Forelimb muscle (tissue), 1 donor: ENCODE results near the gene CAMK2A. TPM values are rescaled to one million over a fixed set of nuclear protein-coding genes. Genes with fewer than 3 reads are reported as not detected.

Experiments used
- DNase-seq: peaks from one replicate; pipeline ENCODE4 v3.0.0-alpha.2; 2013; ENCODE audit warnings: low read depth
- polyA plus RNA-seq: library from polyadenylated mRNA; unstranded; fragments of 120-200 nt; gene quantifications from one replicate; pipeline ENCODE4 v1.2.1, GENCODE V29; 2013; ENCODE audit not compliant: insufficient read length

CAMK2A gene
- polyA plus RNA-seq, 1 donor, result 96.2 TPM

DNA sequence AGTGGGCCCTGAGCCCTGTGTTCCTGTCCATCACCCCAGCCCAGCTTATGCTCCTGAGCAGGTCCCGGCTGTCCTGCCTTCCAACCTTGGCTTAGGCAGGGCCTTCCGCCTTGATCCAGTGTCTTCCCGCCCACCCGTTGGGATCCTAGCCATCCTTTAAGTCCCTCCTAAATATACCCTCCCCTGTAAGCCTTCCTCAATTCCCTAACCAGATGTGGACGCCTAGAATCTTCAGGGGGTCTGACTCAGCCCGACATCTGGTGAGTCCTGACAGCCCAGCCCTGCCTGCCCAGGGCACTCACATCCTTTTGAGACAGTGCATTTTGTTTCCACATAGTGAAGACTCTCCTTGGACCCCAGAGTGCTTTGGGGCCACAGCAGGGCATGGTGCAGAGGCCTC, 76.0 kb downstream of the CAMK2A start:
- peak; percentile 52 for DNase-seq

DNA sequence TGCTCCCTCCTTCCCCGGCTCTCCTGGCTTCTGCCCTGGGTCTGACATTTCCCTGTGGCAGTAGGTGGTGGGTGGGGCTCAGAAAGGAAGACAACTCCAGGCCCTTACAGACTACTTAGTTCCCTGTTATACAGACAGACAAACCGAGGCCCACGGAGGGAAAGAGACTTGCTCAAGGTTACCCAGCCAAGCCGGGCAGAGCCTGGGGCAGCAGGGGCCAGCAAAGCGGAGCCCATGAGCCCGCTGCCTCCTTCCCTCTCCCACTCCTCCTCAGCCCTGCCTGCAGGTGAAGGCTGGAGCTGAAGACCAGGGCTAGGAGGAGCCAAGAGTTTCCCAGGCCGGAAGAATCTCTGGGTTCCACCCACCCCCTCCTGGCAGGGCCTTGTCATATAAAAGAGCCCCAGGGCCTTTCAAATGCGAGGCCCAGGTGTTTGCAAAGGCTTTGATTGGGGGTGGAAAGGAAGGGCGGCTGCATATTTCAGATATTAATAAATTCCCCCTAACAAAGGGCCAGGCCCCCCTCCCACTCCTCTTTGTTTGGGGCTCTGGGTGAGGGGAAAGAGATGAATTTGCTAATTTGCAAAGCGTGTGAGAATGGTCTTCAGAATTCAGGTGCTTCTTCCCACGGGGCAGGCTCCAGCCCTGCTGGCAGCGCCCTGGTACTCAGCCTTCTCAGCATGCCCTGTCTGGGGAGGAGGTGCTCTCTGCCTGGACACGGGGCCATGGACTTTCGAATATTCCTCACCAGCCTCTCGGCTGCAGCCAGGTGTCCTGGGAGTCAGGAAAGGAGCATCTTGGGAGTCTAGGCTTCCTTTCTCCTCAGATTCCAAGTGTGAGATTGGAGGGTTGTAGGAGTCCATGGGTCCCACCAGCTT, 78.2 kb downstream of the CAMK2A start:
- DNase-seq, result no peak

DNA sequence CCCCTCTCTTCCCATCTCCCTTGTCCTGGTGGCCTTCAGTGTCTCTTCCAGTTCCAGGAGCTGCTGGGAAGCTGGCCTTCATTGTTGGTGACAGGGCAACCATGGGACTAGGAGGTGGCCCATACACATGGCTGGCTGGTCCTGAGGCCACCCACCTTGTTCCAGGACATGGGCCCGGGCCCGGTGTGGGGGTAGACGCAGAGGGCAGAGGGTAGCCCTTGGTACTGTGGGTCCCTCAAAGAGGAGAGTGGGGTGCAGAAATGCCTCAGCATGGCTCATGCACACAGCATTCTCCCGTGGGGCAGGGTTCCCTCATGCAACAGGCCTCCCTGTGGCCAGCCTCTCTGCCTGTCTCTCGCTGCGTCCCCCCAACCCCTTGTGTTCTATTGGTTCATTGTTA, 78.9 kb downstream of the CAMK2A start:
- DNase-seq, result no peak

DNA sequence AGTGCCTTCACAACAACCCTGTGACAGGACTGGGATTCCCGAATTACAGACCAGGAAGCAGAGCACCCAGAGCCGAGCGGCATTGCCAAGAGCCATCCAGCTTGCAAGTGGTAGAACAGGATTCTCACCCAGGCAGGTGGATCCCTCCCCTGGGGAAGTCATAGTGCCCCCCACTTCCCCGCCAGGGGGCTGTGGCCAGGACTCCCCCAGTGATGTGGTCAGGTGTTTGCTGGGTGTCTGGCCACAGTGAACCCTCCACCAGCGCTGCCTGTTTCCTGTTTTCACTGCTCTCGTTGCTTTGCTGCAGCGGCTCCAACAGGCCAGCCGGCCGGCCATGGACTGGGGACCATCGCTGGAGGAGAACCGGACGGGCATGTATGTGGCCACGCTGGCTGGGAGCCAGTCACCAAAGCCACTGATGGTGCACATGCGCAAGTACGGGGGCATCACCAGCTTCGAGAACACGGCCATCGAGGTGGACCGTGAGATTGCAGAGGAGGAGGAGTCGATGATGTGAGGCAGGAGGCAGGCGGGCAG, 80.4 kb downstream of the CAMK2A start:
- no peak for DNase-seq

DNA sequence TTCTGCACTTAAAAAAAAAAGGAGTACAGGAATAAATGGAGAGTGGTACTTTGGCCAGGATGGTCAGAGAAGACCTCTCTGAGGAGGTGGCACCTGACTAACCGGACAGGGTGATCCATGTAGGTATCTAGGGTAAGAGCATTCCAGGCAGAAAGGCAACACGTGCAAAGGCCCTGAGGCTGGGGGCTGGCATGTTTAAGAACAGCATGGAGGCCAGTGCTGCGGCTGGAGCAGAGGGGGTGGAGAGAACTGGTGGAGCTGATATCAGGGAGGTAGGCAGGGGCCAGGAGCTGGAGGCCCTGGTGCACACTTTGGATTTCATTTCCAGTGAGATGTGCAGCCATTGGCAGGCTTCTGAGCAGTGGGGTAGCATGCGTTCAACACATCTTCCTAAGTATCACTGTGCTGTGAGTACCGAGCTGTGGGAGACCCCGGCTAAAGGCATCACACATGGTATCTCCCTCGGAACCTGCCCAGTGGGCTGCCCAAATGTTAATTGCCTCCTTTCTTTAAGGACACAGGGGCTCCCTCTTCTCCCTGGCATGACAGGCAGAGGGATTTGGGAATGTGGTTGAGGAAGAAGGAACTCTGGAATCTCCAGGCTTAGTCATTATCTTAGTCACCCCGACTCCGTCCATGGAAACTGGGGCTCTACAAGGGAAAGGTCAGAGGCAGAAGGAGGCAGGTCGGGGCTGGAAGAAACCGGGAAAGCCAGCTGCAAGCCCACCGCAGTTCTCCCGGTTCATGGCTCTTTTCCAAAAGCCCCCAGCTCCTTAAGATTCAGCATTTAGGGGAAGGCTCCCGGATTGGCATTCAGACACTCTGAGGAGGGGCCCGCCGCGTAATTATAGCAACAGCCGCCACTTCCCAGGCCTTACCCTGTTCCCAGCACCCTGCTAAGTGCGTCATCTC, 81.1 kb downstream of the CAMK2A start:
- no peak for DNase-seq

DNA sequence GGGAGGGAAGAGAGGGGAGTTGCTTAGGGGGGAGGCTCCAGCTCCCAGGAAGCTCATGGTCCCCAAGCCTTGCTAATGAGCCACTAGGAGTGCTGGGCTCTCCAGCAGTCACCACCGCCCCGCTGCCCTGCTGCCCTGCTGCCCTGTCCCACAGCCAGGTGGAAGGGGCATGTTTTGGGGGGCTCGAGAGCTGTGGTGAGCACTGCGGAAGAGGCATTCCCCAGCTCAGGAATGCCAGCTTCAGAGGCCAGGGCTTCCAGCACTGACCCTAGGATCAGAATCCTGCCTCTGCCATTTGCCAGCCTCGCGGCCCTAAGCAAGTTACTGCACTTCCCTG, 82.8 kb downstream of the CAMK2A start:
- DNase-seq, result no peak

DNA sequence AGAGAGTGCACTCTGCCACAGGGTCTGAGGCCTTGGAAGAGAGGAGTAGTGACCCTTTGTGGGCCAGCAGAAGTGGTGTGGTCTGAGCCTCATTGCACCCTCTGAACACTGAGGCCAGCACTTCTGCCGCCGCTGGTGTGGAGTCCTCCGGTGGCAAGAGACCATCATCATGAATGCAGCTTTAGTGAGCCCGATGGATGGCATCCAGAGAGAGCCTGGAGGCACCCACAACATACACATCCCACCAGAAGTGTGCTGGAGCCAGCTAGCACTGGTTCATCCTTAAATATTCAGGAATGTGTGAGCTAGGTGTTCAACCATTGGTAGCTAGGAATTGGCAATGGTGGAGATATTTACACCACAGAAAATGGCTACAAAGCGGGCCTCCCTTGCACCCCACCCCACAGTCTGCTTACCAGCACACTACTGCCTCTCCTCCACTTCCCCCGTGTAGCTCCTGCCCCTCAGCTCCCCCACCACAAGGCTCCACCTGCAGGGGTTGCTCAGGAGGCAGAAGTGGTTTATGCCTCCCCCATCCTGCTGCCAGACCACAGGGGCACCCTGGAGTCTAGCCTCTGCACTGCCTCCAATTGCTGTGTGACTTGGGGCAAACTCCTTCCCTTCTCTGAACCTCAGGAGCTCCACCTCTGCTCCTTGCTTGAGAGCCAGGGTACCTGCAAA, 83.3 kb downstream of the CAMK2A start:
- no peak for DNase-seq

DNA sequence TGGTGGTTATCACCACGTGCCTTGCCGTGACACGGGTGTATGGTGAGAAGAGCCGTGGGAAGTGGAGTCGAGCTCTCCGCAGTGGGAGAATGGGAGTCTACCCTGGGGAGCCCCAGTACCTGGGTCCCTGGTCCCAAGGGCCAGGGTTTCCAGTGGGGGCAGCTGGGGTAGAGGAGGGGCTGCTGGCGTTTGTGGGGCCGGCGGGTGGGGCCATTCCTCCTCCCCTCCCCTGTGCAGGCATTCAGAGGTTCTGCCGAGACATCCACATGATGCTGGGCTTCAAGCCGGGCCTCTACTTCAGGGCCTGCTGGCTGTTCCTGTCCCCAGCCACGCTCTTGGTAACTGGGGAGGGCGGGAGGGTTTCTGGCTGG, 85.0 kb downstream of the CAMK2A start:
- no peak for DNase-seq

DNA sequence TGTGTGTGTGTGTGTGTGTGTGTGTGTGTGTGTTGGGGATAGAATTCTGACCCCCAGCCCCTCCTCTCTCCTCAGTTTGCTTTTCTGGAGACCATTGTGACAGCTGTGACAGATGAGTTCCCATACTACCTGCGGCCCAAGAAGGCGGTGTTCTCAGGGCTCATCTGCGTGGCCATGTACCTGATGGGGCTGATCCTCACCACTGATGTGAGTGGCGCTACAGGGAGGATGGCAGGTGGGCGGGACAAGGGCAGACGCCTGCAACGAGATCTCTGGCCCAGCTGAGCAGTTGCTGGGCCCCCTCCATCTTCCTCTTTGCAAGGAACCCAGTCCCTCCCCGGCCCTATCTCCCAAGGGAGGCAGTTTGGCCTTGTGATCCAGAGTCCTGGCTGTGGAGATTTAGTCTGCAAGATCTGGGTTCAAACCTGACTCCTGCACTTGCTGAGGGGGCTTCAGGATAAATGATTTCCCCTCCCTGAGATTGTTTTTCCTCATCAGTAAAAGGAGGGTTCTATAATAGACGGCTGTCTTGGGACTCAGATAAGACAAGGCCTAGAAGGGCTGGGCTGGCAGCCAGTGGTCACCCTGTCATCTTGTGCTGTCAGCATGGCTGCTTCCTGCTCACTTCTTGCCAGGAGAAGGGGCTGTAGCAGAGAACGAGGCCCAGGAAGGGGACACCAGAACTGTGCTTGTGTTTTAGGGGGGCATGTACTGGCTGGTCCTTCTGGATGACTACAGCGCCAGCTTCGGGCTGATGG, 85.6 kb downstream of the CAMK2A start:
- DNase-seq, result no peak

DNA sequence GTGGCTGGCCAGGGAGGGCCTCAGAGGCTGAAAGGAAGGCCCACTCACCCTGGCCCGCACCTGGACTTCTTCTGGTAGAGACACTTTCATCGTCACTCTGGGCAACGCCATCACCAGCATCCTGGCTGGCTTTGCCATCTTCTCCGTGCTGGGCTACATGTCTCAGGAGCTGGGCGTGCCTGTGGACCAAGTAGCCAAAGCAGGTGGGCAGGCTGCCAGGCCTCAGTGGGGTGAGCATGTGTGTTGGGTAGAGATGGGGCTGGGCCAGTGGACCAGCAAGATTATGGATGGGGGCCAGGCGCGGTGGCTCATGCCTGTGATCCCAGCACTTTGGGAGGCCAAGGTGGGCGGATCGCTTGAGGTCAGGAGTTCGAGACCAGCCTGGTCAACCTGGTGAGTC, 87.1 kb downstream of the CAMK2A start:
- no peak for DNase-seq

DNA sequence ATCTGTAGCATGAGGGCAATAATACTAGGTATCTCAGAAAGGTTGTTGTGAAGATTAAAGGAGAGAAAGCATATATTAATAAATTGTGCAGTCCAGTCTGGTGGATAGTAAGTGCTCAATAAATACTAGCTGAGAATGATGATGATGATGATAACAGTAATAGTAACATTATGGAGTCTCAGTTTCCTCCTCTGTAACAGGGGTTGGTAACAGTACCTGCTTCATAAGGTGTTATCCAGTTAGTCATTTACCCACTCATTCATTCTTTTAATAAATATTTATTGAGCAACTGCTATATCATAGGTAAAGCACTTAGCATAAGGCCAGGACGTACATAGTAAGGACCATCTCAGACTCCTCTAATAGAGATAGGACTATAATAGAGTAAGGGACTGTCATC, 92.1 kb downstream of the CAMK2A start:
- DNase-seq, result no peak

DNA sequence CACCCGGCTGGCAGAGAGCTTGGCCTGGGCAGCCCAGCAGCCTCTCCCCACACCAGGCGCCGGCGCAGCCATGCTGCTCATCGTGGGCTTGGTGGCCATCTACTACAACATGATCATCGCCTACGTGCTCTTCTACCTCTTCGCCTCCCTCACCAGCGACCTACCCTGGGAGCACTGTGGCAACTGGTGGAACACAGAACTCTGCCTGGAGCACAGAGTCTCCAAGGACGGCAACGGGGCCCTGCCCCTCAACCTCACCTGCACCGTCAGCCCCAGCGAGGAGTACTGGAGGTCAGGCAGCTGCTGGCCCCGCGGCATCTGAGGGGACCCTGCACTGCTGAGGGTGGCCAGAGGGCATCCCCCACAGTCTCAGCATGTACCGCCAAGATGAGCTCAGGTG, 92.6 kb downstream of the CAMK2A start:
- DNase-seq, result no peak

DNA sequence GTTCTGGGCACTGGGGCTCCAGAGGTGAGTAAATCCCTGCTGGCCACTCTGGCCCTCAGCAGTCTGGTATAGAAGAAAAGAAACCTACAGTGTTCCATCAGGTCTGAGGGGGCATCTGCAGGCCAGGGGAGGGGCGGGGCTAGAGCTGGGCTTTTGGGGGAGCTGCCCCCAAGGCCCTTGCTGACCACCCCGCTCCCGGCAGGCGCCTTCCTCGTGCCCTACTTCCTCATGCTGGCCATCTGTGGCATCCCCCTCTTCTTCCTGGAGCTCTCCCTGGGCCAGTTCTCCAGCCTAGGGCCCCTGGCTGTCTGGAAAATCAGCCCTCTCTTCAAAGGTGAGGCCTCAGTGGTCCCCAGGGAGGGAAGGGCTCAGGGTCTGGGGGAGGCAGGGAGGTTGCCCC, 93.1 kb downstream of the CAMK2A start:
- no peak for DNase-seq

DNA sequence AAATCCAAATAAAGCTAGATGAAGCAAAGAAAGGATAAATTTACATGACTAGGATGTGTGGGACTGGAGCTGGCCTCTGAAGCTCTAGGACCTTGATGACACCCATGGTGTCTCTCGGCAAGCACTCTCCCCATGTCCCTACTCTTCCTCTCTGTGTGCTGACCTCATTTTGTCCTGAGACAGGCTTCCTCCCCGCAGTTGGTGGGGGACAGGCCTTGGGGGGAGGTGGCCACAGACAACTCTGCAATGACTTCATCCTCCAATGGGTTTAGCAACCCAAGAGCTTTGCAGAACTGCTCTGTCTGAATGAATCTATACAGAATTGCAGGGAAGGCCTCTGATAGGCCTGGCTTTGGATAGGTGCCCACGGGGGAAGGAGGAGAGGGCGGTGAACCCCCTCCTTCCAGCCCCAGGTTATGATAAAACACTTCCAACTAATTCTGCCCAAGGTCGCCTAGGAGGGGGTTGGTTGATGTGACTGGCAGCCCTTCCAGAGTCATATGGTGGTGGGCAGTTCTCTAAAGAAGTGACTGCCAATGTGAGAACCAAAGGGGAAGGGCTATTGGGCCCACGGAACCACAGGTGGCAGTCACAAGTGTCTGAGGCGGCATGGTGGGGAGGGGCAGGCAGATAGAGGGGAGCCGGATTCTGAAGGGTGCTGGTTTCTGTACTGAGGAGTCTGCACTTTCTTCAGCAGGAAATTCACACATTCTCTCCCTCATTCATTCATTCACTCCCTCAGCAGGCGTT, 93.7 kb downstream of the CAMK2A start:
- DNase-seq, result no peak

DNA sequence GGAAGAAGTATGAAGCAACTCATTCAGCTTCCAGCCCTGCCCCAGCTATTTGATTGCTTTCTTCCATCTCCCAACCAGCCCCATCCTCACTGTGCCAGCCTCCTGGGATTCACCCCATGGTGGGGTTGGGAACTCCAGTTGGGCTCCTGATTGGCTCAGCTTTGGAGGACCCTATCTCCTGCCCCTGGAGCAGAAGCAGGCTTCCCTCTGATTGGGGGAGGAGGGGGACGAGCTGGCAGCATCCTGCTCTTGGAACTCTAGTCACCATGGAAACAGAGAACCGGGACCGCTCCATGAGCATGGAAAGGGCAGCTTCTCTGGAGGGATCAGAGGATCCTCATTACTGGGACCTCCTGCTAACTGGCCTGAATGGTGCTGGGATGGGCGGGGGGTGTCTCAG, 97.1 kb downstream of the CAMK2A start:
- DNase-seq, result no peak

DNA sequence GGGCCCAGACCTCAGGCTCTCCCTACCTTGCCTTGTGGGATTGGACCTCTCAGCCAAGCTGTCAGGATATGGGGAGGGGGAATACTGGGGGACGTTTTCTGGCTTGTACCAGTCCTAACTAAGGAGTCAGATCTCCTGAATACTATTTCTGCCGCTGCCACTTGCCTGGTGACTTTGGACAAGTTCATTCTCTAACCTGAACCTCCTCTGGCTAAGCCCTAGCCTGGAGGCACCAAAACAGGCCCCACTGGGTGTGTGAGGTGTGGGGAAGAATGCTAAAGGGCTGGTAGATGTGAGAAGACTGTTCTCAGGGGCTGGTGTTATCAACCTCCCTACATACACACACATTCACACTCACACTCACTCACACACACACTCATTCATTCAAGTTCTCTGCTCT, 98.6 kb downstream of the CAMK2A start:
- DNase-seq, result no peak

DNA sequence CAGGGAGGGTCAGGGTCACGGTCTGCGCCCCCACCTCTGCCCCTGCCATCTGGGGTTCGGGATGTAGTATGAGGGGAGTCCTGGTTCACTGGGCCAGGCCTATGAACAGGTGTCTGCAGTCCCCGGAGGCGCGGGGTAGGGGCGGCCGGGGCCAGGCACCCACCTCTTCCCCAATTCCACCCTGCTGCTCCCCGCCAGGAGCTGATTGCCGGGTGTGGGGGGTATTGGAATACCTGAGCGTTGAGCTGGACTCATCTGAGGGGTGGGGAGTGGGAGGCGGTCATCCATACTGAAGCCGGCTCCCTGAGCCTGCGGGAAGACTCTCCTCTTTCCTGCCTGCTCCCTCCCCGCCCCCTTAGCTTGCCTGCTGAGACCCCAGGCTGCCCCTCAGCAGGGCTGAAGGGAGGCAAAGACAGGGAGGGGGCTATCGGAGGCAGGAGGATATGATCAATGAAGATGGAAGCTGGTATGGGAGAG, 99.0 kb downstream of the CAMK2A start:
- DNase-seq, result no peak

DNA sequence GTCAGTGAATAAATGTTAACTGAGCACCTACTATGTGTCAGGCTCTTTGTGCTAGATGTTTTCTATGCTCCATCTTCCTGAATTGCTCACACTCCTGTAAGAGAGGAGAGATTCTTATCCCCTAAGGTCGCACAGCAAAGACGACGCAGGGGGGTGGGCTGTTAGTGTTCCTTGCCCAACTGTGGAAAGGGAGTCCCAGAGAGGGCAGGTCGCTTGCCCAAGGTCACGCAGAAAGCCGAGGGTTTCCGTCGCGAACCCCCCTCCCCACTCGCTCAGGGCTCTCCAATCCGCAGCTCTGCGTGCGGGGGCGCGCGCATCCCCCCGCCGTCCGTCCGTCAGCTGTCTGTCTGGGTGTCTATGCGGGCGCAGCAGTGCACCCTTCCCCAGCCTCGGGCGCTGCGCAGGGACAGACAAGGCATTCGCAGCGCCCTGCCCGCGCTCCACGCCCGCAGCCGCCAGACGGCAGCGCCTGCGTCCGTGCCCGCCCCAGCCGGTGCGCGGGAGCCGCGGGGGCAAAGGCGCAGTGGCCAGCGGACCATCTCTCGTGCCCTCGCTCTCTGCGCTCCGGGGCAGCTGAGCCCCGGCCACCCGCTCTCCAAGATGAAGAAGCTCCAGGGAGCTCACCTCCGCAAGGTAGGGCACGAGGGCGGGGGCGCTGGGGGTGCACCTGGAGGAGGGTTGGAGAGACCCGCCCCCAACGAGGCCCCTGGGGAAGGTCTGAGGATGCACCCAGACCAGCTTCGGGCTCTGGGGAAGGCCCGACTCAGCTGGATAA, 99.7 kb downstream of the CAMK2A start, which contains the start of gene SLC6A7:
TSS of gene SLC6A7 (plus strand) at position 335 of the 775 bp plus-strand sequence. CDS start at position 601, 266 bp downstream.
- no peak for DNase-seq

DNA sequence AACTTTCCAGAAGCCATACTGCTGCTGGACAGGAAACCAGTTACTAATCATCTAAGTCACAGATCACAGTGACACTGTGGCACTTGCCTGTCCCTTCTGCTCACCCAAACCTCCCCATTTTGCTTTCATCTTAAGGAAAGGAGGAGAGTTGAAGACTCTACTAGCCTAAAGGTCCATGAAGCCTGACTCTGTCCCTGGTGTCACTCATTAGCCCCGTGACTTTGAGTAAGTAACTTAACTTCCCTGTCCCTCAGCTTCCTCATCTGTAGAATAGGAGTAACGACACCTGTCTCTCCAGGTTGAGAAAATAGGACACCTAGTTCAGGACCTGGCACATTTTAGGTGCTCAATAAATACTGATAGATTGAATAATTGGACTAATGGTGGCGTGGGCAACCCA, 100.2 kb downstream of the CAMK2A start:
- DNase-seq, result no peak
